ENCODE results near the gene LYZ.

The LYZ gene

DNA sequence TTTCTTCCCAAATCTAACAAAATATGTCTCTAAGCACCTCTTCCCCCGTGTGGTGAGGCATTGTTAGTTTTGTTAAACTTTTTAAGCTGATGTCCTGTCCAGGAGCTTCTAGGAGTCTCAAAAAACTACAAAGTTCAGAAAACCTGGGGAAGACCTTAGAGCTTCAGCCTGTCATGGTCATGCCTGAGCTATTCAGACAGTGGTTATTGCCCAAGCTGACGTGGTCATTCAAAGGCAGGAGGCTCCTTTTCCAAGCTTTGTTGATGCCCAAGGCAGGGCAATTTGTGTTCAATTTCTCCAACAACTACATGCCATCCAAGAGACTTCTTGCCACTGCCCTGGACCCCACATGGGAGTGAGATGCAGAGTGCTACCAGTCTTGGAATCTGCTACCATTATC is 5.8 kb upstream of the LYZ start:
- TF ChIP-seq, protein P1, sequence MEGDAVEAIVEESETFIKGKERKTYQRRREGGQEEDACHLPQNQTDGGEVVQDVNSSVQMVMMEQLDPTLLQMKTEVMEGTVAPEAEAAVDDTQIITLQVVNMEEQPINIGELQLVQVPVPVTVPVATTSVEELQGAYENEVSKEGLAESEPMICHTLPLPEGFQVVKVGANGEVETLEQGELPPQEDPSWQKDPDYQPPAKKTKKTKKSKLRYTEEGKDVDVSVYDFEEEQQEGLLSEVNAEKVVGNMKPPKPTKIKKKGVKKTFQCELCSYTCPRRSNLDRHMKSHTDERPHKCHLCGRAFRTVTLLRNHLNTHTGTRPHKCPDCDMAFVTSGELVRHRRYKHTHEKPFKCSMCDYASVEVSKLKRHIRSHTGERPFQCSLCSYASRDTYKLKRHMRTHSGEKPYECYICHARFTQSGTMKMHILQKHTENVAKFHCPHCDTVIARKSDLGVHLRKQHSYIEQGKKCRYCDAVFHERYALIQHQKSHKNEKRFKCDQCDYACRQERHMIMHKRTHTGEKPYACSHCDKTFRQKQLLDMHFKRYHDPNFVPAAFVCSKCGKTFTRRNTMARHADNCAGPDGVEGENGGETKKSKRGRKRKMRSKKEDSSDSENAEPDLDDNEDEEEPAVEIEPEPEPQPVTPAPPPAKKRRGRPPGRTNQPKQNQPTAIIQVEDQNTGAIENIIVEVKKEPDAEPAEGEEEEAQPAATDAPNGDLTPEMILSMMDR (IDR thresholded peaks at IDR 0.05), result no peak
- H3K27me3 ChIP-seq, result no peaks in the 10 kb centered on the region
- H3K4me3 ChIP-seq (ENCODE audit: low read depth in 1 of 2, low read length in 1 of 2), result peak overlapping the region in 1 of 2 experiments; percentile 42
- H3K4me1 ChIP-seq (ENCODE audit: control insufficient read depth in 1 of 2, insufficient read depth in 1 of 2, low read depth in 1 of 2, low read length in 1 of 2), result peaks cover 89 to 97% of the 10 kb centered on the region in 2 experiments
- H3K9me3 ChIP-seq, result no peaks in the 10 kb centered on the region
- no peaks in the 10 kb centered on the region for H3K36me3 ChIP-seq
- H3K27ac ChIP-seq, result peak overlapping the region; percentile 91

DNA sequence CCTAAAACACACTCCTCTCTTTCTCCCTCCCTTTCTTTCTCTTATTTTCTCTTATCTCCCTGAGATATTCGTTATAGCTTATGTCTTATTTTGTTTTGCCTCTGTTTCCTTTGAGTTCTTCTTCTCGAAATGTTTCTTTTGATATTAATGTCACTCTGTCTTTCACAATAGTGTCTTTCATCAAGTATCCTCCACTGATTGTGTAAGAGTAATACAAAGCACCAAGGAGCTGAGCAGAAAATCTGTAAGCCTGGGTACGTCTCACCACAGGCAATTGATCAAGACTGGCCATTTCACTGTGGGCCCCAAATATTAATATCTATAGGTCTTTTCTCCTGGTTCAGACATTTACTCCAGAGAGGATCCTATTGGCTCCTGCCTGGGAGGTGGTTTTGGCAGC is 4.8 kb upstream of the LYZ start:
- H3K36me3 ChIP-seq, result no peaks in the 10 kb centered on the region
- peaks cover 89 to 96% of the 10 kb centered on the region in 2 experiments for H3K4me1 ChIP-seq (ENCODE audit: control insufficient read depth in 1 of 2, insufficient read depth in 1 of 2, low read depth in 1 of 2, low read length in 1 of 2)
- H3K27ac ChIP-seq, result peak overlapping the region; percentile 91
- H3K4me3 ChIP-seq (ENCODE audit: low read depth in 1 of 2, low read length in 1 of 2), result peak overlapping the region in 1 of 2 experiments; percentile 39
- H3K9me3 ChIP-seq, result no peaks in the 10 kb centered on the region
- H3K27me3 ChIP-seq, result no peaks in the 10 kb centered on the region
- TF ChIP-seq, protein P1 (IDR thresholded peaks at IDR 0.05), result no peak

DNA sequence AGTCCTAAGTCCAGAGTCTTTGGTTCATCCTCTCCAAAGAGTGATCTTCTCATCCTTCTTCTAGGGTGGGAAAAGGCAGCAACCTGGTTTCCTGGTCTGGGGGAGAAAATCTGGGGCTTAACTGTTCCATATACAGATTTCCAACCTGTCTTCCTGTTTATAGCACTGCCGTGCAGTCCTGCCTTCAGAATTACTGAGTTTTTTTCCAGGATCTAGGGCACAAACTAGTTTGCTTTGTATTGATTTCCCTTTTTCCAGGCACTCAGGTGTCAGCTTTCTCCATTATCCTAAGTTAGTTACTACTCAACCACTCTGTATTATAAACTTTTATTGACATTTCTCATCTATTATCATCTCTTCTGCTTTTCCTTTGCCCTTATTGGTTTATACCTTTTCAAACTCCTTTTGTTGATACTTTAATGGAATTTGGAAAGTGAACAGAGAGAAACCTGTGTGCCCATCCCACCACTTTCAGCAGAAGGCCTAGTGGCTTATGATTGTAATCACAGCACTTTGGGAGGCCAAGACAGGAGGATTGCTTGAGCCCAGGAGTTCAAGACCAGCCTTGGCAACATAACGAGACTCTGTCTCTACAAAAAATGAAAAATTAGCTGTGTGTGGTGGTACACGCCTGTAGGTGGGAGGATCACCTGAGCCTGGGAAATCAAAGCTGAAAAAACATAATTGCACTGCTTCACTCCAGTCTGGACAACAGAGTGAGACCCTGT is 4.1 kb upstream of the LYZ start:
- TF ChIP-seq, protein P1 (IDR thresholded peaks at IDR 0.05), result no peak
- Histone ChIP-seq H3K4me1 (ENCODE audit: control insufficient read depth in 1 of 2, insufficient read depth in 1 of 2, low read depth in 1 of 2, low read length in 1 of 2) (peaks cover 89% of the 10 kb centered on the region in 2 experiments), H3K36me3 (no peaks in the 10 kb centered on the region), H3K9me3 (no peaks in the 10 kb centered on the region), H3K27me3 (no peaks in the 10 kb centered on the region), H3K27ac (peak overlapping the region; percentile 91), H3K4me3 (ENCODE audit: low read depth in 1 of 2, low read length in 1 of 2) (peak overlapping the region in 1 of 2 experiments; percentile 39)

DNA sequence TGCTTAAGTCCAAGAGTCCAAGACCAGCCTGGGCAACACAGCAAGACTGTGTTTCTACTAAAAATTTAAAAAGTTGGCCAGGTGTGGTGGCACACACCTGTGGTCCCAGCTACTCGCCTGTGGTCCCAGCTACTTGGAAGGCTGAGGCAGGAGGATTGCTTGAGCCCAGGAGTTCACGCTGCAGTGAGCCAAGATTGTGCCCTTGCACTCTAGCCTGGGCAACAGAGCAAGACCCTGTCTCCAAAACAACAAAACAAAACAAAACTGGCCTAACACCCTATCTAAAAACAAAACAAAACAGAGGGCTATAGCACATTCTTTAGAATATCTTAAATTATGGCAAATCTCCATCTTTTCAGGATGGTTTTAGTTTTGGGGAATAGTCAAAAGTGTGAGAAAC is 3.1 kb upstream of the LYZ start:
- Histone ChIP-seq H3K27me3 (no peaks in the 10 kb centered on the region), H3K36me3 (no peaks in the 10 kb centered on the region), H3K9me3 (no peaks in the 10 kb centered on the region), H3K27ac (peak overlapping the region; percentile 91), H3K4me1 (ENCODE audit: control insufficient read depth in 1 of 2, insufficient read depth in 1 of 2, low read depth in 1 of 2, low read length in 1 of 2) (peaks cover 78 to 89% of the 10 kb centered on the region in 2 experiments), H3K4me3 (ENCODE audit: low read depth in 1 of 2, low read length in 1 of 2) (no peak overlapping the region)
- TF ChIP-seq, protein P1 (IDR thresholded peaks at IDR 0.05), result no peak

DNA sequence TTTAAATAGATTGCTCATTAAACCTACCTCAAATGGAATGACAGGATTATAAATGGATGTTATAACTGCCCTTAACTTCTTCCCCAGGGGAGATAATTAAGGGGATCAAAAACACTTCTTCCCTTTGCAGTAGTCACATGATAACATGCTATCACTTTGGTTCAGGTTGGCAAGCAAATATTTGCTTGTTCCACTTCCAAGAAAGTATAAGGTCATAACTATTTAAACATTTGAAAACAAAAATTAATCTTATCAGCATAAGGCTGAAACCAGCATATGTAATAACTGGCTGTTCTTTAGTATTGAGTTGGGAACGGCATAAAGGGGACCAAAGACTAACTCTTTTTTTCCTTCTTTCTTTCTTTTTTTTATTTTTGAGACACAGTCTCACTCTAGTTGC is 2.4 kb upstream of the LYZ start:
- TF ChIP-seq, protein P1 (IDR thresholded peaks at IDR 0.05), result no peak
- peaks cover 77 to 89% of the 10 kb centered on the region in 2 experiments for H3K4me1 ChIP-seq (ENCODE audit: control insufficient read depth in 1 of 2, insufficient read depth in 1 of 2, low read depth in 1 of 2, low read length in 1 of 2)
- H3K36me3 ChIP-seq, result peaks cover under 1% of the 10 kb centered on the region
- H3K9me3 ChIP-seq, result no peaks in the 10 kb centered on the region
- no peak overlapping the region for H3K4me3 ChIP-seq (ENCODE audit: low read depth in 1 of 2, low read length in 1 of 2)
- H3K27me3 ChIP-seq, result no peaks in the 10 kb centered on the region
- peak overlapping the region; percentile 91 for H3K27ac ChIP-seq

Data from neutrophil (primary cell).